T1000 (cell line): ENCODE results near the gene RSPH9.
"Not testable (repeated sequence)": the region's sequence is repeated elsewhere in the genome, so short reads cannot be mapped to it uniquely, and the experiment has no call there.

Source experiments
- DNase-seq: peaks from one replicate; lab custom pipeline; 2025; ENCODE audit warnings: mixed read lengths; lab: John Stamatoyannopoulos, UW

Gene RSPH9

DNA sequence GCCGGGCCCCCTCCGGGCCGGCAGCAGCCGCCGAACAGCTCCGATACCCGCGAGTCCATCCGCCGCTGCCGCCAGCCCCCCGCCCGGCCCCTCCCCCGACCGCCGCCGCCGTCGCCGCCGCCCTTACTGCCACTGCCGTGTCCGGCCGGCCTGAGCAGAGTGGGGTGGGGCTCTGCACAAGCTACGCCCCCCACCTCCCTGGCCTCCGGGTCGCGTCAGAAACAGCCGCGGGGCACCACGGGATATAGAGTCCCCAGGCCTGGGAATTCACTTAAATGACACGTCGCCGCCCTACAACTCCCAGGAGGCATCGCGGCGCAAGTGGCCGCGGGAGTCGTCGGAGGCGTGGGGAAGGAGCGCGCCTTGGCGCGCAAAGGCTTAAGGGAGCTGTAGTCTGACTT is 15.7 kb upstream of the RSPH9 start, which contains the start of gene GTPBP2:
GTPBP2 (minus strand) TSS at position 161 of the 401 bp plus-strand sequence; CDS start at position 59, 102 bp downstream.
- peak; percentile 98 for DNase-seq

DNA sequence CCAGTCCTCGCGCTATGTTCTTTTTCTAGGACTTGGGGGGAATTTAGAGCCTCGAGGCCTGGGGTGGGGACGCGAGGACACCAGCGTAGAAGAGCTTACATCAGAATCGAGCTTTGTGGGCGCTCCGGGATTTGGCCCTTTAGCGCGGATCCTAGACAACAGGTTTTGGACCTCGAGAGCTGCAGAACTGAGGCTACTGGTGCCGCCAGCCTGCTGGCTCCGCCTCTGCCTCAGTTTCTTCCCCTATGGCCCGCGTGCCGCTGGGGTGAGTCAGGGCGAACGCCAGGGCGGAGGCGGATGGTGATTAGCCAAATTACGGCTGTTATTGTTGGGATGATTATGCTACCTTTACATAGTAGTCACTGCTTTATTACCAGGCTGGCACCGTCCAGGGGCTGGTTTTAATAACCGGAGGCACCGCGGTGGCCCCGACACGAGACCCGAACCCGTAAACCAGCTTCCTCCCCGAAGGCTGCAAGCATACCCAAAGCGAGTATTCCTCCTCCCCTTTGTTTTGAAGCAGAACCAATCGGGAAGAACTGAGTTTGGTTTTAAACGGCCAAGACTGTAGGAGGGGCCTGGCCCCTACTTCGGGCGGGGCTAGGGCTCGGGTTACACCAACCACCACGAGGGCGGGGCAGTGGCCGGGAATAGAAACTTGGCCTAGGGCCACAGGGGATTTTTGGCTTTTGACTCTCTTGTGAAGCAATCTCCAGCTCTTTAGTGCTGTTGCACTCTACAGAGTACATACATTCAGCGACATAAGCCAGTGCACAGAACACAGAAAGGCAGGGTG is 15.1 kb upstream of the RSPH9 start:
- peak; percentile 94 for DNase-seq

DNA sequence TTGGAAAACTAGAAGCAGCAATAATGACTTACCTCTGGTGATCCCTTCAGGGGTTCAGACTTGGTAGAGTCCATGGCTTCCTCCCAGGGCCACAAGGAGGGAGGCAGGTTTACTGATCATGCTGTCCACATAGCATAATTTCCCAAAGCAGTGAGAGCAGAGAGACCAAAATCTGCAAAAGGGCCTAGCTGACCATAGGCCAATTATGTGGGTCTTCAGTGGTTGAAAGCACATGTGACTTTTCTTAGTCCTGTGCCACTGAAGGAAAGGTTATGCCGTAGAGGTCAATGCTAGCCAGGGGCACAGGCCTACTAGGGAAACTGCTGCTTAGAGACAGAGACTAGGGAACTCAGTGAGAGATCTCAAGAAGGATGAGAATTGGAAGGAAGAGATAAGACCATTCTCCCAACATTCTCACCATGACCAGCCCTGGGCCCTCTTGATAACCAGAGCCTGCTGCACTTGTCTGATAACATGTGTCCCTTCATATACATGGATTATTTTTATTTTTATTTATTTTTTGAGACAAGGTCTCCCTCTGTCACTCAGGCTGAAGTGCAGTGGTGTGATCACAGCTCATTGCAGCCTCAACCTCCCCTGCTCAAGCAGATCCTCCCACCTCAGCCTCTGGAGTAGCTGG is 13.7 kb upstream of the RSPH9 start:
- DNase-seq, result no peak

DNA sequence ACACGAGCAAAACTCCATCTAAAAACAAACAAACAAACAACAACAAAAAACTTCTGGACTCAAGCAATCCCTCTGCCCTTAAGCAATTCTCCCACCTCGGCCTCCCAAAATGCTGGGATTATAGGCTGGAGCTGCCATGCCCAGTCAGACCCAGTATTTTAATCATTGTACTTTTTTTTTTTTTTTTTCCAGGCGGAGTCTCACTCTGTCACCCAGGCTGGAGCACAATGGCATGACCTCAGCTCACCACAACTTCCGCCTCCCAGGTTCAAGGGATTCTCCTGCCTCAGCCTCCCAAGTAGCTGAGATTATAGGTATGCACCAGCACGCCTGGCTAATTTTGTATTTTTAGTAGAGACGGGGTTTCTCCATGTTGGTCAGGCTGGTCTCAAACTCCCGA is 11.8 kb upstream of the RSPH9 start:
- not testable (repeated sequence) for DNase-seq

DNA sequence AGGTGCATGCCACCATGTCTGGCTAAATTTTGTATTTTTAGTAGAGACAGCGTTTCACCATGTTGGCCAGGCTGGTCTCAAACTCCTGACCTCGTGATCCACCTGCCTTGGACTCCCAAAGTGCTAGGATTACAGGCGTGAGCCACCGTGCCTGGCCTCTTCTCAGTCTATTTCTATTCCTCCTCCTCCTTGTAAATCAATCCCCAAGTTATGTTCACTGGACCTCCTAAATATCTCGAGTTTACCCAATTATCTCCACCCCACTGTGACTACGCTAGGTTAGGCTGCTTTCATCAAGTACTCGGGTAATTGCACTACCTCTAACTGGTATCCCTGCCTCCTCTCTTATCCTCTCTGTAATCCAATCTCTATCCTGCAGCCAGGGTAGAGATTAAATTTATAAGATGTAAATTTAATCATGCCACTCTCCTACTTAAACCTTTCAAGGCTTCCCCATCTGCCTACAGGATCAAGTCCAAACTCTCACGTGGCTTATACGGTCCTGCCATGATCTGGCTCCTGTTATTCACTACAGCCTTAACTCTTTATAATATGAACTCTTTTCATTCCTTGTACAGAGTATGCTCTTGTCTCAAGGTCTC is 10.0 kb upstream of the RSPH9 start:
- no peak for DNase-seq

DNA sequence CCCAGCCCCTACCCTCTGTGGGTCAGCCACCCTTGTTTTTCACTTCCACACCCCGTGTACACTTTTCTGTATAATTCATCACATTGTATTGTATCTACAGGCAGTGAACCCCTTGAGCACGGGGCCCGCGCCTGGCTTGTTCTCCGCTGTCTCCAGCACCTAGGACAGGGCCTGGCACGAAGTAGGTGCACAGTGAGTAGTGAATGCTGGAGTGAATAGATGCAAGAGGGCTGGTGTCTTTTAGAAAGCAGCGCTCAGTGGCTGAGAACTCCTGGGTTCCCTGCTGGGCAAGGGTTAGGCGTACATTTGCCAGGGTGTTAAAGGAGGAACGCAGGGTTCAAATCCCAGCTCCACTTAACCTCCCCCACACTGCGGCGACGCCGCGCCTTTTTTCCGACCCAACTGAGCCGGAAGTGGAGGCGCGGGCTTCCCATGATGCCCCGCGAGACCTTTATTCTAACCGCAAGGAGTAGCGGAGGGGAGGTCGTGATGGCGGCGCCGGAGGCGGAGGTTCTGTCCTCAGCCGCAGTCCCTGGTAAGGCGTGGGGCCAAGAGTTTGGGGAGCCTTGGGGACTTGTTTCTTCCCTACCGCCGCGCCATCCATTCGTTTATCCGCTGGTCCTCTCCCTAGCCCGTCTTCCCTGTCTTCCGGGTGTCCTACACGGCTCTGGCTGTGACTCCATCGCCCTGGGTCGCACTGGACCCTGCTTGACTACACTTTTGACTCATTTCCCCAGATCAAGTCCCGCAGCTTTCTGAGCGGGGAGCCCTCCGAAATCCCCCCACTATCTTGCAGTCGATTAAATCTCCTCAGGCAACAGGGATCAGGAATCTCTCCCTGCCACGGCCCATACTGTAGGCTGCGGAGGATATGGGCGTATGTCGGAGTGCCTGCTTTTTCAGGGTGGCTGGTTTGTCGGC is 9.2 kb upstream of the RSPH9 start, which contains the start of gene MAD2L1BP:
MAD2L1BP (plus strand) TSS at position 454 of the 921 bp plus-strand sequence; CDS start at position 490, 36 bp downstream.
- DNase-seq, result peak; percentile 62

DNA sequence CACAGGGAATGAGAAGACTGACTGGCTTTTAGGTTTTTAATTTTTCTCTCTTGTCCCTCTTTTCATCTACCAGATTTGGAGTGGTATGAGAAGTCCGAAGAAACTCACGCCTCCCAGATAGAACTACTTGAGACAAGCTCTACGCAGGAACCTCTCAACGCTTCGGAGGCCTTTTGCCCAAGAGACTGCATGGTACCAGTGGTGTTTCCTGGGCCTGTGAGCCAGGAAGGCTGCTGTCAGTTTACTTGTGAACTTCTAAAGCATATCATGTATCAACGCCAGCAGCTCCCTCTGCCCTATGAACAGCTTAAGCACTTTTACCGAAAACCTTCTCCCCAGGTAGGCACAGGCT is 8.6 kb upstream of the RSPH9 start:
- DNase-seq, result no peak

DNA sequence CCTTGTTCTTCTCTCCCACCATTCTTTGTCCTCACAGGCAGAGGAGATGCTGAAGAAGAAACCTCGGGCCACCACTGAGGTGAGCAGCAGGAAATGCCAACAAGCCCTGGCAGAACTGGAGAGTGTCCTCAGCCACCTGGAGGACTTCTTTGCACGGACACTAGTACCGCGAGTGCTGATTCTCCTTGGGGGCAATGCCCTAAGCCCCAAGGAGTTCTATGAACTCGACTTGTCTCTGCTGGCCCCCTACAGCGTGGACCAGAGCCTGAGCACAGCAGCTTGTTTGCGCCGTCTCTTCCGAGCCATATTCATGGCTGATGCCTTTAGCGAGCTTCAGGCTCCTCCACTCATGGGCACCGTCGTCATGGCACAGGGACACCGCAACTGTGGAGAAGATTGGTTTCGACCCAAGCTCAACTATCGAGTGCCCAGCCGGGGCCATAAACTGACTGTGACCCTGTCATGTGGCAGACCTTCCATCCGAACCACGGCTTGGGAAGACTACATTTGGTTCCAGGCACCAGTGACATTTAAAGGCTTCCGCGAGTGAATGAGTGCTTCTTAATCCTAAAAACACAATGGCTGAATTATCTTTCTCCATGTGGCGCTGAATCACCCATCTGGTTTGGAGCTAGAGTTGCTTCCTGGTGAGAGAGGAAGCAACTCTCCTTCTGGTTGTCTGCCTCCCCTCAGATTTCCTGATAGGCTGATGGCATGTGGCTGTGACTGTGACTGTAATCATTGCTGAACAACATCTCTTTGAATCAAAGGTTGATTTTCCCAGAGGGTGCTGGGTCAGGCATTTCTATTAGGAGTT is 4.6 kb upstream of the RSPH9 start:
- no peak for DNase-seq

DNA sequence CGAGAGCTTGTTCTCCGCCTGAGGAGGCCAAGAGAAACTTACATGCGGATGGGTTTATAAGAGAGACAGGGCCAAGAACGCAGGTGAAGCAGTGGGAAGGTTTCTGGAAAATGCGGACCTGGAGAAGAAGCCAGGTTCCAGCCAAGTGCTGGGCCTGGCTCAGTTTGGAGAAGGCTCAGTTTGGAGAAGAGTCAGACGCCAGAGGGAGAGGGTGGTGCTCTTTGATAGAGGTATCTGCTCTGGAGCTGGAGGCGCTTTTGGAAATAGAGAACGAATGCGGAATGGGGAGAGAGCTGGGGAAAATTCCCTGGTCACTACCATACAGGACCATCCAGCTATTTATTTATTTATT is 753 bp downstream of the RSPH9 start:
- DNase-seq, result no peak

DNA sequence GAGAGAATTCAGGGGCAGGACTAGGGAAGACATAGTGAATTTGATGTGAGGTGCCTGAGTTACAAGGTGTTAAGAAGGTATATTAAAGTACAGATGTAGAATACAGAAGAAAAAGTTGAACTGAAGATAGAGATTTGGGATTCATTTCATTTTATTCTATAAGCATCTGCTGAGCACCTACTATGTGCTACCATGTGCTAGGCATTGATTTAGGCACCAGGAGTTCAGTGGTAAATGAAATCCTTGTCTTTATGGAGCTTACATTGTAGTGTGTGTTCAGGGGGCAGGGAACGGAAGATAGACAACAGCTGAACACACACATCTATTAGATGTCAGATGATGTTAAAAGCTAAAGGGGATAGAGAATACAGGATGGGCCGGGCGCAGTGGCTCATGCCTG is 2.8 kb downstream of the RSPH9 start:
- no peak for DNase-seq

DNA sequence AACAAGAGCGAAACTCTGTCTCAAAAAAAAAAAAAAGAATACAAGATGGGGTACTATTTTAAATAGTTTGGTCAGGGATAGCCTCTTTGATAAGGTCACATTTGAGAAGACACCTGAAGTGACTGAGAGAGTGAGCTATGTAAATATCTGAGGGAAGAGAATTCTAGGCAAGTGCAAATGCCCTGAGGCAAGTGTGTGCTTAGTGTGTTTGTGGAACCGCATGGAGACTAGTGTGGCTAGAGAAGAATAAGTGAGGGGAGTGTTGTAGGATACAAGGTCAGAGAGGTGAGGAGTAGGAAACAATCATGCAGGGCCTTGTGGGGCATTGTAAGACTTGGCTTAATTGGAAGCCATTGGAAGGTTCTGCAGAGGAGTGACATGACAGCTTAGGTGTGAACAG is 3.4 kb downstream of the RSPH9 start:
- no peak for DNase-seq

DNA sequence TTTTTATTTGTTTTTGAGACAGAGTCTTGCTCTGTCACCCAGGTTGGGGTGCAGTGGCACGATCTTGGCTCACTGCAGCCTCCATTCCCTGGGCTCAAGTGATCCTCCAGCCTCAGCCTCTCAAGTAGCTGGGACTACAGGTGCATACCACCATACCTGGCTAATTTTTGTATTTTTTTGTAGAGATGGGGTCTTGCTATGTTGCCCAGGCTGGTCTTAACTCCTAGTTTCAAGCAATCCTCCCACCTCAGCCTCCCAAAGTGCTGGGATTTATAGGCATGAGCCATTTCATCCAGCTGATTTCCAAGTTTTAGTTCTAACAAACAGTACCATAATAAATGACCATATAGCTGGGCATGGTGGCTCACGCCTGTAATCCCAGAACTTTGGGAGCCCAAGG is 8.0 kb downstream of the RSPH9 start:
- DNase-seq, result not testable (repeated sequence)

DNA sequence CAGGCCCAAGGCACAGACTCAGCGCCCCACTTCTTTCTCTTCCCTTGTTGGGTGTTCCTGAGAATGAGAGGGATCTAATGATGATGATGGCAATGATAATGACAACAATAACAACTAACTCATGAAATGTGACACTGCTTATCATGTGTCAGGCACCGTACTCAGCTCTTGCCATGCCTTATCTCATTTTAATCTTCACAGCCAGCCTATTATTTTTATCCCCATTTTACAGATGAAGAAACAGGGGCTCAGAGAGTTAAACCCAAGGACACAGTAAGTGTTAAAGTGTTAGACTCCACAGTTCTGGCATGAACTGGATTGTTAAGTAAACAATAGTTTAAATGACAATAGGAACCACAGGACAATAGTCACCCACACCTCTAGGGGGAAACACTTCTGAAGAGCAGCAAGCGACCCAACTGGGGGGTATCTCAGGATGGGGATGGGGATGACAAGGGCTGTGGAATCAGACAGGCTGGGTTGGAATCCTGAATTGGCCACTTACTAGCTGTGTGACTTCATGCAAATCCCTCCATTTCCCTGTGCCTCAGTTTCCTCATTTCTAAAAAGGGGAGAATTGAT is 12.5 kb downstream of the RSPH9 start:
- DNase-seq, result no peak

DNA sequence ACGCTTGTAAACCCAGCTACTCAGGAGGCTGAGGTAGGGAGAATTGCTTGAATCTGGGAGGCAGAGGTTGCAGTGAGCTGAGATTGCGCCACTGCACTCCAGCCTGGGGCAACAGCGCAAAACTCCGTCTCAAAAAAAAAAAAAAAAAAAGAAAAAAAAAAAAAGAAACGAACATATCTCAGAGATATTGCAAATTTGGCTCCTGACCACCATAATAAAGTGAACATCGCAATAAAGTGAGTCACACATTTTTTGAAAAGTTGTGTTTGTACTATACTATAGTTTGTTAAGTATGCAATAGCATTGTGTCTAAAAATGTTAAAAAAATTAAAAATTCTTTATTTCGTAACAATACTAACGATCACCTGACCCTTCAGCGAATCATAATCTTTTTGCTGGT is 13.3 kb downstream of the RSPH9 start:
- no peak for DNase-seq

DNA sequence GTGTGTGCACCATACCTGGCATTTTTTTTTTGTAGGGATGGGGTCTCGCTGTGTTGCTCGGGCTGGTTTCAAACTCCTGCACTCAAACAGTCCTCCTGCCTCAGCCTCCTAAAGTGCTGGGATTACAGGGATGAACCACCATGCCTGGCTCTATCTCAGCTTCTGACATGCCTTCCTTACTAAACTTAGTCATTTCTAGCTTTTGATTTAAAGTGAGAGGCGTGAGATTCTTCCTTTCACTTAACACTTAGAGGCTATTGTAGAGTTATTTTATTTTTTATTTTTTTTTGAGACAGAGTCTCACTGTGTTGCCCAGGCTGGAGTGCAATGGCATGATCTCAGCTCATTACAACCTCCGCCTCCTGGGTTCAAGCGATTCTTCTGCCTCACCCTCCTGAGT is 18.1 kb downstream of the RSPH9 start:
- not testable (repeated sequence) for DNase-seq

DNA sequence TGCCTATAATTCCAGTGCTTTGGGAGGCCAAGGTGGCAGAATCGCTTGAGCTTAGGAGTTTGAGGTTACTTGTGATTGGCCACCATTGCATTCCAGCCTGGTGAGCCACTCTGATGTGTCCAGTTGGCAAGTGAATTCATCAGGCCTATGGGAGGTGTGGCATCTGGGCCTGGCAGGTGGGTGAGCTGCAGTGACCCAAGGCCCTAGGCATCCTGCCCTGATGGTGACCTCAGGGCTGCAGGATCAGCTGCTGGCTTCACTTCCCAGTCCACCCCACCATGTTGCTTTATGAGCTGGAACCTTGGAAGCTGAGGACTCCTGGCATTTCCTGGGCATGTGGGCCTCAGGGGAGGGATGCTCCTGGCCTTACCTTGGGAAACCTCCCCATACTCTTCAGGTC is 20.5 kb downstream of the RSPH9 start:
- peak; percentile 21 for DNase-seq

DNA sequence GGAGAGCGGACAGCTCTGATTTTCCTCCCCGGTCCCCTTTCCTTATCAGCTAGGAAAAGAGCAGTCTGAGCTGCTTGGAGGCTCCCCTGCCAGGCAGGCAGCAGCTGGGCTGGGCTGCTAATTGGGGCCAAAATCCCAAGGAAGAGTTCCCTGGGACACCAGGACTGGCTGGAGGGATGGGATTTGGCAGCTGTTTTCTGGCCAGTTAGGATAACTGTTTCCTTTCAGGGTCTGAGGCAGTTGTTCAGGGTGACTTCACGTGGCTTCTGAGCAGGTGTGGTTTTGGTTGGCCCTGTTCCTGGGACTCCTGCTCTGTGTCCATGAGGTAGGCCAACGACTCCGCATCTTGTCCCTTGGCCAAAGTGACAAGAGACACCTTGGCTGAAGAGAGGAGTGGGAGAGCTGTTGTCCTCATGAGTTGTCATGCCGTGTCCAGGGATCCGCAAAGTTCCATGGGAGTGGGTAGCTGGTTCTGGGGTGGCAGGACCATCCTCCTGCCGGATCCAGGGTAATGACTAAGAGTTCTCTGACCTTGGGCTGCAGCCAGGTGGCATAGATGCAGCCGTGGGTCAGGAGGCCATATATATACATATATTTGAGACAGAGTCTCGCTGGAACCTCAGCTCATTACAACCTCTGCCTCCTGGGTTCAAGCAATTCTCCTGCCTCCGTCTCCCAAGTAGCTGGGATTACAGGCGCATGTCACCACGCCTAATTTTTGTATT is 21.5 kb downstream of the RSPH9 start:
- DNase-seq, result no peak

DNA sequence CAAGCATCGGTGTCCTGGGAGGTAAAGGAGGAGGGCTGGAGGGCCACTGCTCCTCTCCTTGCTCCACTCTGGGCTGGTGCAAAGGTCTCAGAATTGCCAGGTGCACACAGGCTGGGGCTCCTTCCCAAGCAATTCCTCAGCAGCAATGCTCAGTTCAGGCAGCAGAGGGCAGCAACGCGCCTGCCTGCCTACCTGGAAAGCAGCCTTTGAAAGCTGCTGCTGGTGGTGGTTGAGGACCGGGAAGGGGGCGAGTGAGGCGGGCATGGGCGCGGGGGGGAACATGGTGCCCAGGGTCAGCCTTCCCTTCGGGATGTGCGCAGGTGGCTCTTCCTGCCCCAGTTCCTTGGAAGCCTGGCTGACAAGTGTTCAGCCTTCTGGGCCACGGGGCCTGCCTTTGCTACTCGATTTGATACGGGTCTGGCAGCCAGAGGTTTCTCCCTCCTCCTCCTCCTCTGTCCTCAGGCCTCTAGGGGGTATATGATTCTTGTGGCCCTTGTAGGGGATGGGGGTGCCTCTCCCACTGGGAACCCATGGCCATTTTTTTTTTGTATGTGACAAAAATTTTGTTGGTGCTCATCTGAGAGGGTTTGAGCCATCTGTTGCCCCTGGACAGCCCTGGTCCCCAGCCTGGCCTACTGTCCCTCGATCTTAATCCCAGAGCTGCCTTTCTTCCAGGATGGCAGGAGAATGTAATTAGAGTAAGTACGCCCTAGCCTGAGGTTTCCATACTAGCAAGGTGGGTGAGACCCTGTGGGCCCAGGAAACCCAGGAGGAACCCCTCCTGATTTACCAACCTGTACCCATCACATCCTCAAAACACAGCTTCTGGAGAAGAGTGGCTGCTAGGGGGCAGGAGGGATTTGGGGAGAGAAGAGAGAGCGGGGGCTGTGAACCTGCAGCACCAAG is 22.7 kb downstream of the RSPH9 start:
- peak; percentile 64 for DNase-seq
